Mucosa of descending colon (tissue), 3 donors: Measurements from ENCODE around the gene TRIM34. TPM values are rescaled to one million over a fixed set of nuclear protein-coding genes. Genes with fewer than 3 reads are reported as not detected.

ENCODE experiments used
- ATAC-seq: fragments of 200-7000 bp; cut with Tn5 transposase; one replicate; pipeline ENCODE4 v1.9.1; 2020; ENCODE audit warnings: mild to moderate bottlenecking, moderate library complexity
- DNase-seq, 3 donors: peaks; one replicate each; pipeline ENCODE4 v3.0.0-alpha.2; 2020
- H3K36me3 ChIP-seq: fragments of 200-600 bp; one replicate; pipeline ENCODE4 v1.8.0; 2021; ENCODE audit warnings: low read depth, mild to moderate bottlenecking
- H3K4me1 ChIP-seq: fragments of 200-600 bp; one replicate; pipeline ENCODE4 v1.8.0; 2021; ENCODE audit warnings: low read depth, mild to moderate bottlenecking
- H3K4me3 ChIP-seq: fragments of 200-600 bp; one replicate; pipeline ENCODE4 v1.8.0; 2021; ENCODE audit warnings: mild to moderate bottlenecking
- H3K9me3 ChIP-seq: fragments of 200-600 bp; one replicate; pipeline ENCODE4 v1.8.0; 2021; ENCODE audit warnings: mild to moderate bottlenecking
- CTCF ChIP-seq: fragments of 200-600 bp; IDR thresholded peaks from one replicate; pipeline ENCODE4 v1.8.0; 2022; ENCODE audit warnings: antibody characterized with exemption, mild to moderate bottlenecking
- intact Hi-C, 2 donors: fragments of 100-400 bp; cut with DNase I in 1 of 2; cut with micrococcal nuclease in 1 of 2; formaldehyde crosslinking; loops; one replicate each; pipeline versions ENCODE4 v1.11.0 to v1.11.1; 2022; cut with DNase I, micrococcal nuclease
- total RNA-seq, 3 donors: library from RNA; stranded (reverse); fragmentation: NEBNext Ultra II Directional in 2 of 3; extraction: Animal tissue kit (Norgen Biotek cat#: 25700) in 2 of 3; gene quantifications; one replicate each; pipeline versions ENCODE4 v1.2.1 to v1.2.4, GENCODE V29; 2021 to 2023
- donor health status: DM: no; HTN: no; CAD: no; lungs with moderate emphysema.
- donor health status: DM: no; HTN: no; CAD: no.
- donor health status: DM: no; HTN: yes; CAD: no.

The TRIM34 gene
- total RNA-seq, 3 donors from 2014 or later = 7.3 to 11.9 (median 8.5) TPM

DNA sequence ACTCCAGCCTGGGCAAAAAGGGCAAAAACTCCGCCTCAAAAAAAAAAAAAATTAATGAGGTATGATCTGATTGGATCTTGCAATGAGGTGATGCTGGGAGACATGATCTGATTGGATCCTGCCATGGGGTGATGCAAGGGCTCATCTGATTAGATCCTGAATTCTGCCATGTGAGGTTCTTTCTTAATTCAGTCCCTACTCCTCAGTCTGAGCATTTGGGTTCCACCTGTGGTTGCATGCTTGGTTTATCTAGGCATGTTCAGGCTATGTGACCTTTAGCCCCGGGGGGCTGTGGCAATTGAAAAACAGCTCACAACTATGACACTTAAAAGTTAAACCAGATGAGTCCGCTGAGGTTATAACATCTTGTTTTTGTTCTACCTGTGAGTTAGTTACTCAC is 33.2 kb upstream of the TRIM34 start:
- intact Hi-C loops = no loop called here
- ATAC-seq (no peak), DNase-seq (no peak)
- no peak for TF ChIP-seq CTCF
- no peaks in the 10 kb centered on the region for H3K36me3 ChIP-seq
- H3K9me3 ChIP-seq = no peaks in the 10 kb centered on the region
- no peak overlapping the region for H3K4me3 ChIP-seq
- H3K4me1 ChIP-seq = no peaks in the 10 kb centered on the region

GRCh38 chr11:5592615-5593014 is 32.2 kb upstream of the TRIM34 start:
- H3K4me3 ChIP-seq = no peak overlapping the region
- H3K9me3 ChIP-seq = no peaks in the 10 kb centered on the region
- H3K36me3 ChIP-seq = no peaks in the 10 kb centered on the region
- ATAC-seq (no peak), DNase-seq (no peak)
- intact Hi-C loops = no loop called here
- no peak for TF ChIP-seq CTCF
- H3K4me1 ChIP-seq = no peaks in the 10 kb centered on the region

DNA sequence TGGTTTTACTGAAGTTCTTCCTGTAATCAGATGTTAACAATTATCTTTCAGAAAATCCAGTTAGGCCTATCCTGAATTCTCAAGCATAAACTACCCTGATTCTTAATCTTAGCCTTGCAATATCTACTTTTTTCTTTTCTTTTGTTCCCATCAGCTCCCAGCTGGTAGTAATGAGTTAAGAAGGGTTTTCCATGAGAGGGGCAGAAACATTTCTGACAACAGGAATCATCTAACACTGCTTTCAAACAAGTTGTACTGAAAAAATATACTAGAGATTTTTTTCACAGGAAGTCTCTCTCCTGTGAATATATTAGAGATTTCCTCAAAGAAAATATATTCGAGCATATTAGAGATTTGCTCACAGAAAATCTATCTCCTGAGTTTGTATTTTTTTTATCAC is 31.7 kb upstream of the TRIM34 start:
- Histone ChIP-seq H3K36me3 (no peaks in the 10 kb centered on the region), H3K4me3 (no peak overlapping the region), H3K9me3 (no peaks in the 10 kb centered on the region), H3K4me1 (no peaks in the 10 kb centered on the region)
- ATAC-seq (no peak), DNase-seq (no peak)
- no peak for TF ChIP-seq CTCF
- intact Hi-C loops = no loop called here

- Histone ChIP-seq H3K4me3 (no peak within 1 kb of the TSS), H3K9me3 (no peaks in the 10 kb centered on the region), H3K4me1 (no peaks in the 10 kb centered on the region), H3K36me3 (no peaks in the 10 kb centered on the region)
- intact Hi-C loops = no loop called here
- no peak for TF ChIP-seq CTCF
- ATAC-seq (peak; percentile 78), DNase-seq (peak; percentile 43 to 73 (median 63))
Observed at GRCh38 chr11:5596607-5597201, 28.1 kb upstream of the TRIM34 start, which contains the start of gene TRIM6. TRIM6 (plus strand) TSS chr11:5596637; CDS start chr11:5596898, 261 bp downstream.

- no peak overlapping the region for H3K4me3 ChIP-seq
- intact Hi-C loops = no loop called here
- no peaks in the 10 kb centered on the region for H3K4me1 ChIP-seq
- no peaks in the 10 kb centered on the region for H3K9me3 ChIP-seq
- no peak for ATAC-seq
- no peak for DNase-seq
- no peak for TF ChIP-seq CTCF
- H3K36me3 ChIP-seq = no peaks in the 10 kb centered on the region
Observed at GRCh38 chr11:5597953-5598352, 26.8 kb upstream of the TRIM34 start.
